Measurements from ENCODE around the gene KIAA1328.

- TF ChIP-seq, protein P1, sequence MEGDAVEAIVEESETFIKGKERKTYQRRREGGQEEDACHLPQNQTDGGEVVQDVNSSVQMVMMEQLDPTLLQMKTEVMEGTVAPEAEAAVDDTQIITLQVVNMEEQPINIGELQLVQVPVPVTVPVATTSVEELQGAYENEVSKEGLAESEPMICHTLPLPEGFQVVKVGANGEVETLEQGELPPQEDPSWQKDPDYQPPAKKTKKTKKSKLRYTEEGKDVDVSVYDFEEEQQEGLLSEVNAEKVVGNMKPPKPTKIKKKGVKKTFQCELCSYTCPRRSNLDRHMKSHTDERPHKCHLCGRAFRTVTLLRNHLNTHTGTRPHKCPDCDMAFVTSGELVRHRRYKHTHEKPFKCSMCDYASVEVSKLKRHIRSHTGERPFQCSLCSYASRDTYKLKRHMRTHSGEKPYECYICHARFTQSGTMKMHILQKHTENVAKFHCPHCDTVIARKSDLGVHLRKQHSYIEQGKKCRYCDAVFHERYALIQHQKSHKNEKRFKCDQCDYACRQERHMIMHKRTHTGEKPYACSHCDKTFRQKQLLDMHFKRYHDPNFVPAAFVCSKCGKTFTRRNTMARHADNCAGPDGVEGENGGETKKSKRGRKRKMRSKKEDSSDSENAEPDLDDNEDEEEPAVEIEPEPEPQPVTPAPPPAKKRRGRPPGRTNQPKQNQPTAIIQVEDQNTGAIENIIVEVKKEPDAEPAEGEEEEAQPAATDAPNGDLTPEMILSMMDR (IDR thresholded peaks at IDR 0.05): no peak
- no peak for TF ChIP-seq EP300 (IDR thresholded peaks at IDR 0.05)
These were observed 419.4 kb downstream of the KIAA1328 start for GRCh38 chr18:37248281-37248680.

Measured in stomach (tissue), 4 donors.